PFSK-1 (cell line): ENCODE measurements around the gene DOCK9.

Experiments used
- FOXP2 ChIP-seq: optimal IDR thresholded peaks from 2 replicates; pipeline ENCODE3; 2011; ENCODE audit warnings: borderline replicate concordance, control low read depth, inconsistent platforms; ENCODE audit not compliant: insufficient read depth; ENCODE audit errors: extremely low read length, extremely low read depth
- POLR2AphosphoS5 ChIP-seq: IDR thresholded peaks from 2 replicates; pipeline ENCODE4 v1.6.1; 2012; ENCODE audit warnings: low read depth, mild to moderate bottlenecking, control low read depth, low read length, moderate library complexity
- SIN3A ChIP-seq: IDR thresholded peaks from 2 replicates; pipeline ENCODE4 v1.6.1; 2012; ENCODE audit warnings: mild to moderate bottlenecking, low read length, moderate library complexity, borderline replicate concordance; ENCODE audit not compliant: insufficient read depth
- TAF1 ChIP-seq: IDR thresholded peaks from 2 replicates; pipeline ENCODE4 v1.6.1; 2012; ENCODE audit warnings: low read length, control low read depth, borderline replicate concordance; ENCODE audit not compliant: insufficient read depth
- TF ChIP-seq, protein P1 (sequence below), 2 experiments: IDR thresholded peaks; 2 replicates each; pipeline versions ENCODE4 v1.6.1 to v1.8.0; 2011 to 2012; ENCODE audit warnings: low read depth in 2 of 2, low read length in 2 of 2, control low read depth in 1 of 2, inconsistent platforms in 1 of 2, mild to moderate bottlenecking in 1 of 2, moderate library complexity in 1 of 2; ENCODE audit not compliant: insufficient read depth in 1 of 2

The DOCK9 gene

DNA sequence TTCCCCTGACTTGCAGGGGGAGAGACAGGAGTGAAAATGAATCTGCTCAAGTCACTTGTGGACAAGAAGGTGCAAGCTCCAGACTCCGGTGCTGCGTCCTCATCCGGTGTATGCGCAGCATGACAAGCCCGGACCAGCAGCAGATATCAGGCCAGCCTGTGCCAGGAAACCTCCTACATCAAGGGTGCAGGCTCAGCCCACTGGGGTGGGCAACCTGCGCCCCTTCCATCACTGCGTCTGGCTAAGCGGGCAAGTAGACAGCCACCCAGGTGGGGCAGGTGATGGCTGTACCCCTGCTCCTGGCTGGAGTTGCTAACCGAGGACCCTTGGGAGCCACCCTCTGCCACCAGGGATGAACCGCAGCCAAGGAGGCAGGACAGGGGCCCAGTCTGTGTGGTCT lies 192.5 kb downstream of the DOCK9 start:
- TF ChIP-seq POLR2AphosphoS5: no peak
- TF ChIP-seq, protein P1, sequence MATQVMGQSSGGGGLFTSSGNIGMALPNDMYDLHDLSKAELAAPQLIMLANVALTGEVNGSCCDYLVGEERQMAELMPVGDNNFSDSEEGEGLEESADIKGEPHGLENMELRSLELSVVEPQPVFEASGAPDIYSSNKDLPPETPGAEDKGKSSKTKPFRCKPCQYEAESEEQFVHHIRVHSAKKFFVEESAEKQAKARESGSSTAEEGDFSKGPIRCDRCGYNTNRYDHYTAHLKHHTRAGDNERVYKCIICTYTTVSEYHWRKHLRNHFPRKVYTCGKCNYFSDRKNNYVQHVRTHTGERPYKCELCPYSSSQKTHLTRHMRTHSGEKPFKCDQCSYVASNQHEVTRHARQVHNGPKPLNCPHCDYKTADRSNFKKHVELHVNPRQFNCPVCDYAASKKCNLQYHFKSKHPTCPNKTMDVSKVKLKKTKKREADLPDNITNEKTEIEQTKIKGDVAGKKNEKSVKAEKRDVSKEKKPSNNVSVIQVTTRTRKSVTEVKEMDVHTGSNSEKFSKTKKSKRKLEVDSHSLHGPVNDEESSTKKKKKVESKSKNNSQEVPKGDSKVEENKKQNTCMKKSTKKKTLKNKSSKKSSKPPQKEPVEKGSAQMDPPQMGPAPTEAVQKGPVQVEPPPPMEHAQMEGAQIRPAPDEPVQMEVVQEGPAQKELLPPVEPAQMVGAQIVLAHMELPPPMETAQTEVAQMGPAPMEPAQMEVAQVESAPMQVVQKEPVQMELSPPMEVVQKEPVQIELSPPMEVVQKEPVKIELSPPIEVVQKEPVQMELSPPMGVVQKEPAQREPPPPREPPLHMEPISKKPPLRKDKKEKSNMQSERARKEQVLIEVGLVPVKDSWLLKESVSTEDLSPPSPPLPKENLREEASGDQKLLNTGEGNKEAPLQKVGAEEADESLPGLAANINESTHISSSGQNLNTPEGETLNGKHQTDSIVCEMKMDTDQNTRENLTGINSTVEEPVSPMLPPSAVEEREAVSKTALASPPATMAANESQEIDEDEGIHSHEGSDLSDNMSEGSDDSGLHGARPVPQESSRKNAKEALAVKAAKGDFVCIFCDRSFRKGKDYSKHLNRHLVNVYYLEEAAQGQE (IDR thresholded peaks at IDR 0.05; ENCODE audit: insufficient read depth in 1 of 2, low read depth in 2 of 2, low read length in 2 of 2): no peak
- no peak for TF ChIP-seq FOXP2
- no peak for TF ChIP-seq SIN3A
- no peak for TF ChIP-seq TAF1

- no peak for TF ChIP-seq TAF1
- no peak for TF ChIP-seq FOXP2
- TF ChIP-seq, protein P1 (IDR thresholded peaks at IDR 0.05; ENCODE audit: insufficient read depth in 1 of 2, low read depth in 2 of 2, low read length in 2 of 2): no peak
- TF ChIP-seq POLR2AphosphoS5: no peak
- no peak for TF ChIP-seq SIN3A
Observed at GRCh38 chr13:98784666-98785065, 193.2 kb downstream of the DOCK9 start.

DNA sequence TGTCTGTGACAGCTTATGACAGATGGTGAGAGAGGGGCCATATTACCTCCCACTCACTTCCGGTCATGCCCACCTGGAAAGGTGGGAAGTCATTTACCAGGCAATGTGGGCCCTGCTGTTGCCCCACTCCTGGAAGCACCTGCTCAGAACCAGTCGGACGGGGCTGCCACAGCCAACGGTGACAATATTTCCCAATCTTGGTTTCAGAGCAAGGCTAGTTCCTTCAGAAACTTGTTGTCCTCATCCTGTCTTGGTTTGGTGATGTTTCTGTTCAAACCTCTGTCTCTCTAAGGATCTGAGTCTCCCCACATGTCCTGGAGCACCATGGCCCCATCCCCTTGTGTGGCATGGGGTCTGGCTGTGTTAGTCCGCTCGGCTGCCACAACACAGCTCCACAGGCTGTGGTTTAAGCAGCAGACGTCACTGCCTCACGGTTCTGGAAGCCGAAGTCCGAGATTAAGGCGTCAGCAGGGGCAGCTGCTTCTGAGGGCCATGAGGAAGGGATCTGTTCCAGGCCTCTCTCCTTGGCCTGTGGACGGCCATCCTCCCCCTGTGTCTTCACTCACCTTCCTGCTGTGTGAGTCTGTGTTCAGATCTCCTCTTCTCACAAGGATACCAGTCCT lies 193.9 kb downstream of the DOCK9 start:
- TF ChIP-seq POLR2AphosphoS5 (no peak), SIN3A (no peak)
- TF ChIP-seq, protein P1 (IDR thresholded peaks at IDR 0.05; ENCODE audit: insufficient read depth in 1 of 2, low read depth in 2 of 2, low read length in 2 of 2): no peak

DNA sequence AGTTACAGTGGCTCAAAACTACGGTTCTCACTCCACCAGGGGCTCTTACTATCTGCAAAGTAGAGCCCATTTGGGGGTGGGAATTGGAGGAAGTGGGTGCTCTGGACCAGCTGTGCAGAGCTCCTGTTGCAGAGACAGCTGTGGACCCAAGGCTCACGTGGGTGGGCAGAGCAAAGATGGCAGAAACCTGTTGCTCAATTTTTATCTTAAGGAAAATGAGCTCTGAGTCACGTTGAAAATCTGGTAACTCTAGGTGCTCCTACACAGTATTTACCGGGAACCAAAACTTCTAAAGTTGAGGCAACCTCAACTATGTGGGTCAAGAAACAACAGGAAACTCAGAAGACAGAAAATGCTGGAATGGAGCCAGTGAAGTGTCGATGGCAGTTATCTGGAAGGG lies 195.2 kb downstream of the DOCK9 start:
- TF ChIP-seq, protein P1 (IDR thresholded peaks at IDR 0.05; ENCODE audit: insufficient read depth in 1 of 2, low read depth in 2 of 2, low read length in 2 of 2): no peak
- no peak for TF ChIP-seq POLR2AphosphoS5
- no peak for TF ChIP-seq TAF1
- TF ChIP-seq FOXP2: no peak
- TF ChIP-seq SIN3A: no peak

DNA sequence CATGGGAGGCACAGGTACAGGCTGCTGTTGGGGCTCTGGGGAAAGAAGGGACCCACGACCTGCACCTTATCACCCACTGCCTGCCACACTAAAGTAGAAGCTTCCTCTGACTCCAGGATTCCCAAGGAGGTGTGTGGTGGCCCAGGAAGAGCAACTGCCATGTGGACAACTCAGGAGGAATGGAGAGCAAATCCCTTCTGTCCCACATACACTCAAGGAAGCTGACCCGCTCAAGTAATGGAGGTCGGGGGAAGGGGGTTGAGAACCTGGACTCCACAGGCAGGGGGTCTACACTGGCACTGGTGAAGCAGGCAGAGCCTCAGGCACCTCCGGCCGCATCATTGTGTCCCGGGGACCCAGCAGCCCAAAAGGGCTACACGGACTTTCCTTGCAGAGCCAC lies 196.0 kb downstream of the DOCK9 start:
- TF ChIP-seq TAF1 (no peak), FOXP2 (no peak), POLR2AphosphoS5 (no peak), SIN3A (no peak)
- TF ChIP-seq, protein P1 (IDR thresholded peaks at IDR 0.05; ENCODE audit: insufficient read depth in 1 of 2, low read depth in 2 of 2, low read length in 2 of 2): no peak
